IMR-90 (cell line): ENCODE measurements around the gene OSBPL9. TPM values are rescaled to one million over a fixed set of nuclear protein-coding genes. Genes with fewer than 3 reads are reported as not detected.

Experiments
- ATAC-seq: fragments of 200-7000 bp; cut with Tn5 transposase; 2 replicates; pipeline ENCODE4 v1.9.1; 2020; ENCODE audit warnings: low read depth, mild to moderate bottlenecking, moderate library complexity
- BruUV-seq: library from RNA; stranded (reverse); fragments of 400-500 nt; replicated peaks from 2 replicates; lab custom pipeline; 2021; lab: Mats Ljungman, UMichigan
- CTCF ChIA-PET: fragments of 300-600 bp; formaldehyde crosslinking; extraction: SDS; loops from one replicate; lab custom pipeline; 2021; ENCODE audit warnings: antibody characterized with exemption; lab: Yijun Ruan, JAX
- POLR2A ChIA-PET: fragments of 300-600 bp; sonication (Branson Sonifier 250); formaldehyde crosslinking; loops from one replicate; lab custom pipeline; 2022; ENCODE audit warnings: antibody characterized with exemption; ENCODE audit not compliant: unreplicated experiment; lab: Charles Lee
- DNase-seq: peaks from one replicate; pipeline ENCODE4 v3.0.0; 2013
- H2AFZ ChIP-seq: replicated peaks from 2 replicates; pipeline ENCODE3; 2013; ENCODE audit warnings: low read length, mild to moderate bottlenecking; ENCODE audit not compliant: poor library complexity
- H2AK5ac ChIP-seq: 2 replicates; pipeline ENCODE4 v1.6.1; 2013; ENCODE audit warnings: low read depth, low read length, inconsistent platforms
- H2AK9ac ChIP-seq: replicated peaks from 2 replicates; pipeline ENCODE3; 2013; ENCODE audit warnings: mild to moderate bottlenecking, low read depth, low read length, moderate library complexity; ENCODE audit not compliant: poor library complexity
- H2BK120ac ChIP-seq: 2 replicates; pipeline ENCODE4 v1.6.1; 2013; ENCODE audit warnings: low read depth, low read length, inconsistent platforms
- H2BK15ac ChIP-seq: 3 replicates; pipeline ENCODE4 v1.6.1; 2013; ENCODE audit warnings: low read depth, low read length, inconsistent platforms
- H2BK20ac ChIP-seq: 2 replicates; pipeline ENCODE4 v1.6.1; 2013; ENCODE audit warnings: low read depth, mild to moderate bottlenecking, inconsistent platforms, low read length, moderate library complexity
- H2BK5ac ChIP-seq: 2 replicates; pipeline ENCODE4 v1.6.1; 2013; ENCODE audit warnings: mild to moderate bottlenecking, low read depth, low read length, inconsistent platforms; ENCODE audit not compliant: poor library complexity, severe bottlenecking
- H3K14ac ChIP-seq: replicated peaks from 2 replicates; pipeline ENCODE4 v1.6.1; 2013; ENCODE audit warnings: low read depth, low read length, inconsistent platforms
- H3K18ac ChIP-seq: 2 replicates; pipeline ENCODE4 v1.6.1; 2013; ENCODE audit warnings: low read depth, low read length, control low read depth
- H3K23ac ChIP-seq: 2 replicates; pipeline ENCODE4 v1.6.1; 2013; ENCODE audit warnings: low read depth, low read length, inconsistent platforms
- H3K27ac ChIP-seq: 2 replicates; pipeline ENCODE4 v1.5.1; 2013; ENCODE audit warnings: mild to moderate bottlenecking, control low read depth, low read length; ENCODE audit not compliant: insufficient read depth
- H3K27me3 ChIP-seq: 2 replicates; pipeline ENCODE4 v1.6.1; 2013; ENCODE audit warnings: low read length; ENCODE audit not compliant: control insufficient read depth, insufficient read depth
- H3K36me3 ChIP-seq: 2 replicates; pipeline ENCODE4 v1.6.1; 2013; ENCODE audit warnings: low read length, mixed read lengths; ENCODE audit not compliant: control insufficient read depth, insufficient read depth
- H3K4ac ChIP-seq: 2 replicates; pipeline ENCODE4 v1.6.1; 2013; ENCODE audit warnings: low read depth, low read length, inconsistent platforms
- H3K4me1 ChIP-seq: 2 replicates; pipeline ENCODE4 v1.6.1; 2013; ENCODE audit warnings: low read length, mixed read lengths; ENCODE audit not compliant: control insufficient read depth, insufficient read depth
- H3K4me2 ChIP-seq: 2 replicates; pipeline ENCODE4 v1.6.1; 2013; ENCODE audit warnings: low read depth, mild to moderate bottlenecking, control low read depth, low read length, moderate library complexity
- H3K4me3 ChIP-seq: 2 replicates; pipeline ENCODE4 v1.5.1; 2013; ENCODE audit warnings: low read depth, mild to moderate bottlenecking, control low read depth, low read length, moderate library complexity; ENCODE audit not compliant: insufficient read depth
- H3K56ac ChIP-seq: 2 replicates; pipeline ENCODE4 v1.6.1; 2013; ENCODE audit warnings: low read length, inconsistent platforms; ENCODE audit not compliant: insufficient read depth; ENCODE audit errors: extremely low read depth
- H3K79me1 ChIP-seq, 2 experiments: 2 replicates each; pipeline ENCODE4 v1.6.1; 2013; ENCODE audit warnings: low read length in 2 of 2, inconsistent platforms in 1 of 2, low read depth in 1 of 2
- H3K9ac ChIP-seq: 2 replicates; pipeline ENCODE4 v1.6.1; 2013; ENCODE audit warnings: low read depth, low read length, control low read depth
- H3K9me1 ChIP-seq: 2 replicates; pipeline ENCODE4 v1.6.1; 2013; ENCODE audit warnings: low read length, inconsistent platforms; ENCODE audit not compliant: insufficient read depth
- H3K9me3 ChIP-seq: 2 replicates; pipeline ENCODE4 v1.6.1; 2013; ENCODE audit warnings: low read length; ENCODE audit not compliant: control insufficient read depth, insufficient read depth
- H4K20me1 ChIP-seq: 2 replicates; pipeline ENCODE4 v1.6.1; 2013; ENCODE audit warnings: low read length, inconsistent platforms; ENCODE audit not compliant: insufficient read depth
- H4K5ac ChIP-seq: 2 replicates; pipeline ENCODE4 v1.6.1; 2013; ENCODE audit warnings: mild to moderate bottlenecking, low read depth, low read length, control low read depth
- H4K8ac ChIP-seq, 2 experiments: 2 replicates each; pipeline ENCODE4 v1.6.1; 2013; ENCODE audit warnings: low read depth in 2 of 2, low read length in 2 of 2, control low read depth in 1 of 2, inconsistent platforms in 1 of 2
- H4K91ac ChIP-seq: 2 replicates; pipeline ENCODE4 v1.6.1; 2013; ENCODE audit warnings: low read depth, low read length, inconsistent platforms; ENCODE audit not compliant: insufficient read depth
- CEBPB ChIP-seq: IDR thresholded peaks from 2 replicates; pipeline ENCODE4 v1.6.1; 2012; ENCODE audit warnings: low read depth, low read length, improper control_type of control experiment
- SMC3 ChIP-seq: fragments of 150-350 bp; IDR thresholded peaks from 2 replicates; pipeline ENCODE4 v1.6.1; 2016; ENCODE audit warnings: low read depth, mild to moderate bottlenecking, antibody characterized with exemption, low read length, moderate library complexity
- WGBS, 2 experiments: methylation state at CpG; one replicate each; pipeline versions ENCODE4 v1.1.5 to v1.1.7; 2013; ENCODE audit warnings: missing lambda C conversion rate in 2 of 2; ENCODE audit not compliant: insufficient read length in 1 of 2; ENCODE audit errors: extremely low coverage in 2 of 2; 5-methylcytosine and 5-hydroxymethylcytosine counted together
- dilution Hi-C: fragments of 300-500 bp; cut with HindIII; formaldehyde crosslinking; loops from one replicate; pipeline ENCODE4 v1.14.3; 2018; ENCODE audit warnings: low sequenced_read_pairs; ENCODE audit not compliant: unreplicated experiment
- in situ Hi-C: fragments of 300-500 bp; cut with MboI; formaldehyde crosslinking; loops from 3 replicates; pipeline ENCODE4 v1.14.3; 2019; ENCODE audit warnings: low sequenced_read_pairs, inconsistent platforms, mixed read lengths
- intact Hi-C: fragments of 100-400 bp; cut with micrococcal nuclease; formaldehyde crosslinking; loops from 2 replicates; pipeline ENCODE4 v1.10.0; 2022
- polyA plus RNA-seq, 3 experiments: library from polyadenylated mRNA; depleted of rRNA; stranded (reverse); fragments of >200 nt; gene quantifications; 2 replicates each; pipeline ENCODE4 v1.2.3, GENCODE V29; 2012; ENCODE audit warnings: low replicate concordance in 1 of 3
- total RNA-seq: library from RNA; depleted of rRNA; stranded (reverse); fragments of >200 nt; gene quantifications from 2 replicates; pipeline ENCODE4 v1.2.3, GENCODE V29; 2012

Gene OSBPL9
- total and polyA plus RNA-seq, 2 of the 4 experiments (the other 2 are of a cell fraction) = 51.4 to 127 TPM

DNA sequence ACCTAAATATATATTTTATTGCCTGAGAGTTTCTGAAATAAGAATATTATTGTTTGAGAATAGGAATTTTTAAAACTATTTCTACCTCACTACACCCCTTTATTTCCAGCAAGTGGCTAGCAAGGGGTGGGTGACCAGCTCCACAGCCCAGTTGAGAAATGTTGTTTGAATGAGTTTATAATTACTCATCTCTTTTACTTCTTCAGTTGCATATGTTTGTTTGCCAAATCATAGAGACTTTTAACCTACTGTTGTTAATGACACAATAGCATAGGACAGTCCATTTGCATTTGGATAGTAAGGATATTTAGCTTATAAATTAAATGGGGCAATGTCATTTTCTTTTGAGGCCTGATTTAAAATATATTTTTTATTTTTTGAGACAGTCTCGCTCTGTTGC lies 133.8 kb downstream of the OSBPL9 start:
- TF ChIP-seq CEBPB (peak; percentile 51; the same call in 1 of the 2 replicates), SMC3 (no peak)
- no peak overlapping the region for H2BK20ac ChIP-seq
- peaks cover 6 to 7% of the 10 kb centered on the region in 2 experiments; a peak in 3 of 4 replicates for H3K79me1 ChIP-seq
- BruUV-seq = no TSS peak
- H3K36me3 ChIP-seq = peaks cover 16% of the 10 kb centered on the region
- H3K4me3 ChIP-seq = no peak overlapping the region
- DNase-seq (peak; percentile 42), ATAC-seq (peak; percentile 29)
- WGBS, 2 experiments = 80% methylated on average over 1 of the region's 1 CpG; no CpG with 5 or more reads in 1 of the 2 experiments
- H3K4ac ChIP-seq = no peak overlapping the region
- ChIA-PET POLR2A (interaction anchor here (0.6 kb wide), 1 partner anchor 986 kb away, joined by 3 read pairs; no protein-coding TSS in a partner anchor), CTCF (no interaction called here)
- no peak overlapping the region for H2AFZ ChIP-seq
- H3K9me3 ChIP-seq = peaks cover 3% of the 10 kb centered on the region
- no peak overlapping the region for H2BK5ac ChIP-seq
- no peak overlapping the region for H4K5ac ChIP-seq
- no peak overlapping the region for H3K18ac ChIP-seq
- no peak overlapping the region for H3K23ac ChIP-seq
- no peak overlapping the region for H4K91ac ChIP-seq
- H3K14ac ChIP-seq = no peak overlapping the region
- in situ Hi-C loops = no loop called here
- no peak overlapping the region for H2BK120ac ChIP-seq
- H3K27ac ChIP-seq = no peak overlapping the region
- intact Hi-C loops = no loop called here
- H2BK15ac ChIP-seq = no peak overlapping the region
- H3K56ac ChIP-seq = no peak overlapping the region
- no peak overlapping the region for H2AK9ac ChIP-seq
- no peak overlapping the region for H4K8ac ChIP-seq
- no peaks in the 10 kb centered on the region for H4K20me1 ChIP-seq
- H3K27me3 ChIP-seq = no peaks in the 10 kb centered on the region
- no peaks in the 10 kb centered on the region for H3K9me1 ChIP-seq
- dilution Hi-C loops = no loop called here
- no peak overlapping the region for H2AK5ac ChIP-seq
- no peaks in the 10 kb centered on the region for H3K4me1 ChIP-seq
- H3K4me2 ChIP-seq = no peak overlapping the region
- no peak overlapping the region for H3K9ac ChIP-seq
